GM12878 (cell line): ENCODE data around the gene RGS19. TPM values are rescaled to one million over a fixed set of nuclear protein-coding genes. Genes with fewer than 3 reads are reported as not detected.

Experiments used
- ATAC-seq: fragments of 200-7000 bp; cut with Tn5 transposase; 3 replicates; pipeline ENCODE4 v1.9.1; 2020; ENCODE audit warnings: mild to moderate bottlenecking, moderate library complexity
- BruUV-seq: library from RNA; stranded (reverse); fragments of 400-500 nt; replicated peaks from 2 replicates; lab custom pipeline; 2021; lab: Mats Ljungman, UMichigan
- CTCF ChIA-PET: fragments of 300-600 bp; sonication (Branson Sonifier 250); formaldehyde crosslinking; extraction: SDS; loops from one replicate; lab custom pipeline; 2021; ENCODE audit warnings: inconsistent platforms; lab: Yijun Ruan, JAX
- POLR2A ChIA-PET: fragments of 350-600 bp; formaldehyde crosslinking; extraction: SDS; loops from one replicate; lab custom pipeline; 2021; ENCODE audit warnings: inconsistent platforms; lab: Charles Lee
- RAD21 ChIA-PET: fragments of 300-600 bp; sonication (Branson Sonifier 250); formaldehyde crosslinking; loops from one replicate; lab custom pipeline; 2023; ENCODE audit warnings: antibody characterized with exemption; ENCODE audit not compliant: unreplicated experiment; lab: Charles Lee
- SMC1A ChIA-PET: fragments of 300-600 bp; sonication (Branson Sonifier 250); formaldehyde crosslinking; loops from one replicate; lab custom pipeline; 2023; ENCODE audit not compliant: unreplicated experiment, uncharacterized antibody; lab: Charles Lee
- DNase-seq: peaks from one replicate; pipeline ENCODE4 v3.0.0-alpha.2; 2011; ENCODE audit warnings: low read depth, low spot score
- FAIRE-seq: peaks from 3 replicates; lab custom pipeline; 2011; peaks lifted over from hg19 to GRCh38; lab: Jason Lieb, UNC
- H2AFZ ChIP-seq: 2 replicates; pipeline ENCODE4 v1.6.0; 2011; ENCODE audit warnings: low read depth, low read length, control low read depth; ENCODE audit not compliant: control insufficient read depth
- H3K27ac ChIP-seq: 2 replicates; pipeline ENCODE4 v1.5.1; 2011; ENCODE audit warnings: control low read depth; ENCODE audit not compliant: control insufficient read depth, insufficient read depth
- H3K27me3 ChIP-seq, 2 experiments: replicated peaks in 1 of 2; 2 replicates each; pipeline versions ENCODE4 v1.6.0 to v1.6.1; 2011; ENCODE audit warnings: low read length in 1 of 2; ENCODE audit not compliant: control insufficient read depth in 2 of 2, insufficient read depth in 2 of 2
- H3K36me3 ChIP-seq, 2 experiments: 2 replicates each; pipeline ENCODE4 v1.5.1; 2011; ENCODE audit warnings: low read length in 1 of 2; ENCODE audit not compliant: control insufficient read depth in 2 of 2, insufficient read depth in 2 of 2
- H3K4me1 ChIP-seq: 2 replicates; pipeline ENCODE4 v1.6.1; 2011; ENCODE audit warnings: mild to moderate bottlenecking, low read length, moderate library complexity, mixed read lengths; ENCODE audit not compliant: control insufficient read depth, insufficient read depth
- H3K4me2 ChIP-seq: 2 replicates; pipeline ENCODE4 v1.6.0; 2011; ENCODE audit warnings: control low read depth; ENCODE audit not compliant: control insufficient read depth, insufficient read depth
- H3K4me3 ChIP-seq: fragments of 200-600 bp; sonication (generic); 2 replicates; pipeline ENCODE4 v1.5.1; 2016
- H3K79me2 ChIP-seq: 2 replicates; pipeline ENCODE4 v1.6.0; 2011; ENCODE audit warnings: low read length; ENCODE audit not compliant: control insufficient read depth, insufficient read depth
- H3K9ac ChIP-seq: 2 replicates; pipeline ENCODE4 v1.8.0; 2011; ENCODE audit warnings: low read length, control low read depth, mixed read lengths; ENCODE audit not compliant: control insufficient read depth, insufficient read depth
- H3K9me3 ChIP-seq: replicated peaks from 3 replicates; pipeline ENCODE4 v1.5.1; 2011; ENCODE audit warnings: mild to moderate bottlenecking, low read length; ENCODE audit not compliant: control insufficient read depth, insufficient read depth
- H4K20me1 ChIP-seq: 2 replicates; pipeline ENCODE4 v1.6.0; 2011; ENCODE audit not compliant: control insufficient read depth, insufficient read depth
- CHD4 ChIP-seq: fragments of 200-600 bp; sonication (generic); IDR thresholded peaks from 2 replicates; pipeline ENCODE4 v1.6.1; 2016; ENCODE audit warnings: mild to moderate bottlenecking
- CREB1 ChIP-seq: IDR thresholded peaks from 2 replicates; pipeline ENCODE4 v1.6.1; 2012; ENCODE audit warnings: low read depth, mild to moderate bottlenecking, inconsistent platforms
- ETV6 ChIP-seq, 2 experiments: fragments of 450-650 bp in 1 of 2; IDR thresholded peaks in 1 of 2; conservative IDR thresholded peaks in 1 of 2; 2 replicates each; pipeline ENCODE4 v1.6.1; 2014; ENCODE audit warnings: antibody characterized with exemption in 1 of 2, borderline replicate concordance in 1 of 2, low read depth in 1 of 2, mild to moderate bottlenecking in 1 of 2, moderate library complexity in 1 of 2
- MEF2B ChIP-seq: fragments of 450-650 bp; IDR thresholded peaks from 2 replicates; pipeline ENCODE4 v1.6.1; 2018; ENCODE audit warnings: mild to moderate bottlenecking, moderate library complexity; ENCODE audit not compliant: partially characterized antibody, poor library complexity, severe bottlenecking
- MXI1 ChIP-seq: fragments of 150-350 bp; IDR thresholded peaks from 2 replicates; pipeline ENCODE4 v1.6.1; 2011; ENCODE audit warnings: low read depth, mild to moderate bottlenecking, inconsistent platforms, low read length, improper control_type of control experiment
- MYB ChIP-seq: fragments of 150-350 bp; IDR thresholded peaks from 2 replicates; pipeline ENCODE4 v1.6.1; 2014; ENCODE audit warnings: mild to moderate bottlenecking, low read depth, low read length, borderline replicate concordance
- PAX8 ChIP-seq: fragments of 450-650 bp; IDR thresholded peaks from 2 replicates; pipeline ENCODE4 v1.6.1; 2017; ENCODE audit warnings: mild to moderate bottlenecking, moderate library complexity
- POLR2AphosphoS2 ChIP-seq: IDR thresholded peaks from 2 replicates; pipeline ENCODE4 v1.6.1; 2011; ENCODE audit warnings: low read depth, mild to moderate bottlenecking, low read length, improper control_type of control experiment, moderate library complexity
- RUNX3 ChIP-seq: IDR thresholded peaks from 2 replicates; pipeline ENCODE4 v1.6.1; 2012; ENCODE audit warnings: low read length, inconsistent platforms
- SIN3A ChIP-seq: IDR thresholded peaks from 2 replicates; pipeline ENCODE4 v1.6.1; 2012; ENCODE audit warnings: low read depth, low read length, improper control_type of control experiment
- SPI1 ChIP-seq: IDR thresholded peaks from 2 replicates; pipeline ENCODE4 v1.6.1; 2011; ENCODE audit warnings: low read depth, mild to moderate bottlenecking, low read length, moderate library complexity, borderline replicate concordance; ENCODE audit not compliant: insufficient read depth
- TCF12 ChIP-seq: IDR thresholded peaks from 2 replicates; pipeline ENCODE4 v1.6.1; 2011; ENCODE audit warnings: low read depth, mild to moderate bottlenecking, low read length
- ZNF217 ChIP-seq: fragments of 450-650 bp; IDR thresholded peaks from 2 replicates; pipeline ENCODE4 v1.6.1; 2017; ENCODE audit warnings: antibody characterized with exemption, mild to moderate bottlenecking
- WGBS: methylation state at CpG from one replicate; pipeline ENCODE4 v1.1.6; 2016; ENCODE audit warnings: low lambda C conversion rate; ENCODE audit not compliant: insufficient replicate concordance, insufficient coverage; ENCODE audit errors: missing lambda C conversion rate; 5-methylcytosine and 5-hydroxymethylcytosine counted together
- in situ Hi-C: fragments of 300-500 bp; cut with MboI; formaldehyde crosslinking; loops from 9 replicates; pipeline ENCODE4 v1.14.3; 2018; ENCODE audit warnings: mixed read lengths
- intact Hi-C: fragments of 100-400 bp; cut with micrococcal nuclease; formaldehyde crosslinking; loops from one replicate; pipeline ENCODE4 v1.14.2; 2022; ENCODE audit not compliant: unreplicated experiment
- polyA plus RNA-seq, 11 experiments: library from polyadenylated mRNA; depleted of rRNA in 4 of 11; unstranded in 6 of 11; stranded (reverse) in 5 of 11; fragments of >200 nt; fragmentation: Nextera tagmentation in 4 of 11; fragmentation: Illumina TruSeq in 1 of 11; extraction: Ambion mirVana in 4 of 11; extraction: Trizol in 1 of 11; gene quantifications; 1 replicate in 1 of 11; 2 replicates in 10 of 11; pipeline versions ENCODE4 v1.2.1 to v1.2.3, GENCODE V29; 2011 to 2016; ENCODE audit warnings: inconsistent platforms in 2 of 11, missing spikeins in 2 of 11, low read depth in 1 of 11
- total RNA-seq, 4 experiments: library from RNA; depleted of rRNA in 3 of 4; stranded (reverse); fragments of >200 nt in 3 of 4; fragmentation: Illumina TruSeq in 1 of 4; extraction: Trizol in 1 of 4; gene quantifications; 2 replicates each; pipeline versions ENCODE4 v1.2.1 to v1.2.3, GENCODE V29; 2013 to 2021
- TF ChIP-seq, protein P1 (sequence below): fragments of 450-650 bp; IDR thresholded peaks from 2 replicates; pipeline ENCODE4 v1.6.1; 2017; ENCODE audit warnings: mild to moderate bottlenecking, low read depth, inconsistent platforms; ENCODE audit not compliant: poor library complexity, severe bottlenecking

The RGS19 gene
- total and polyA plus RNA-seq, 10 of the 15 experiments (the other 5 are each of a cell fraction or from before 2014, with no cell fraction given): 0.82 to 62.4 (median 39.8) TPM

DNA sequence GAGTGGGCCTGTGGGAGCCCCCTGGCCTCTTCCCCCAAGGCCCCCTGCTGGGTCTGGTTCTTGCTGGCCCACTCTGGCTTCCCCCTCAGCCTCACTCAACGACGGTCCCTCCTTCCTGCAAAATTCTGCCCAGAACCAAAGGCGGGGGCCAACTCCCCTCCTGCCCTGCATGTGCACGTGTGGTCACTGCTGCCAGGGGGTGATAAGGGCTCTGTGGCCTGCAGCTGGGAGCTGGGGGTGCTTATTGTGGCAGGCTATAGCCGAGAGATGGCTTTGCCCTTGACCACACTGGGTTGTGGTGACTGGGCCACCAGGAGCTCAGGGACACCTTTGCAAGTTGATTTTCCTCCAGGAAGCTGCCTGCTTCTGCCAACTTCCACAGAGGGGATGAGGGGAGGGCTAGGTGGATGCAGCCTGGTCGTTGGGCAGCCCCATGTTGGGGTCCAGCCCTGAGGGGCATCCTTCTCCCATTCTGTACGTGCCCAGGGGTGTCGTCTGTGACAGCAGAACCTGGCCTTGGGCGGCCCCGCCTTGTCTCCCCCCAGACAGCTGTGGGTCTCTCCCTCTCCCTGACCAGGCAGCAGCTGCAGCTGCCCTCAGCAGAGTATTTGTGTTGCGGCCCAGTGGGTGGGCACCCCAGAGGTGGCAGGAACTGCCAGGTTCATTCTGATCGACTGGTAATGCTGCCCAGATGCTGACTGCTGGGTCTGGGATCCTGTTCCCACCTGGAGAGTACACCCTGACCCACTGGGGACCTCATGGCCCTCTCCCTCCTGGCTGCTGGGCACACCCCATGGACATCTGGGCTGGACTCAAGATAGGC, 10.7 kb downstream of the RGS19 start (continued):
- TF ChIP-seq, protein P1, sequence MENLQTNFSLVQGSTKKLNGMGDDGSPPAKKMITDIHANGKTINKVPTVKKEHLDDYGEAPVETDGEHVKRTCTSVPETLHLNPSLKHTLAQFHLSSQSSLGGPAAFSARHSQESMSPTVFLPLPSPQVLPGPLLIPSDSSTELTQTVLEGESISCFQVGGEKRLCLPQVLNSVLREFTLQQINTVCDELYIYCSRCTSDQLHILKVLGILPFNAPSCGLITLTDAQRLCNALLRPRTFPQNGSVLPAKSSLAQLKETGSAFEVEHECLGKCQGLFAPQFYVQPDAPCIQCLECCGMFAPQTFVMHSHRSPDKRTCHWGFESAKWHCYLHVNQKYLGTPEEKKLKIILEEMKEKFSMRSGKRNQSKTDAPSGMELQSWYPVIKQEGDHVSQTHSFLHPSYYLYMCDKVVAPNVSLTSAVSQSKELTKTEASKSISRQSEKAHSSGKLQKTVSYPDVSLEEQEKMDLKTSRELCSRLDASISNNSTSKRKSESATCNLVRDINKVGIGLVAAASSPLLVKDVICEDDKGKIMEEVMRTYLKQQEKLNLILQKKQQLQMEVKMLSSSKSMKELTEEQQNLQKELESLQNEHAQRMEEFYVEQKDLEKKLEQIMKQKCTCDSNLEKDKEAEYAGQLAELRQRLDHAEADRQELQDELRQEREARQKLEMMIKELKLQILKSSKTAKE: no peak
- no peak for TF ChIP-seq MEF2B
- TF ChIP-seq CREB1: no peak

DNA sequence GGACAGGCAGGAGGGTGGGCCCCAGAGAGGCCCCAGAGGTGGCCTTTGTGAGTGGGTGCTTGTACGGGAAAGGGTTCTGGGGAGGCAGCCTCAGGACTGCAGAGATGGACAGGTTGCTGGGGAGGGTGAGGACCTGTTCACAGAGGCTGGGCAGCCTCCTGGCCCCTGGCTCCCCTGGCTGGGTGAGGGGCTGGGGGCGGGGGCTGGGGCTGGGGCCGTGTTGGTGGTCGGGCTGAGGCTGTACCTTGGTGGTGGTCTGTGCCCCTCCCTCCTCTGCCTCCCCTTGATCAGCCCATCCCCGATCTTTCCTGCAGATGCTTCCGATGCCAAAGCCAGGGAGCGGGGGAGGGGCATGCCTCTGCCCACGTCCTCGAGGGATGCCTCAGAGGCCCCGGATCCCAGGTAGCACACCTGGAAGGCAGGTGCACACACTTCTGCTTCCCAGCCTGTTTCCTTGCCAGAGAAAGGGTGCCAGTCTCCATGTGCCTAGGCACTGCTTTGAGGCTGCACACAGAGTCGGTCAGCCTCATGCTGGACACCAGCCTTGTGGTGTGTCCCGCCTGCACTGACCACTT, 11.5 kb downstream of the RGS19 start:
- Histone ChIP-seq H2AFZ (no peak overlapping the region), H3K4me2 (no peak overlapping the region), H3K27me3 (no peaks in the 10 kb centered on the region), H3K4me3 (no peak overlapping the region), H3K36me3 (peaks cover 3 to 5% of the 10 kb centered on the region in 2 experiments; a peak in 3 of 4 replicates), H3K4me1 (peaks cover 26% of the 10 kb centered on the region), H3K27ac (no peak overlapping the region), H3K79me2 (no peaks in the 10 kb centered on the region), H3K9ac (no peak overlapping the region), H3K9me3 (no peaks in the 10 kb centered on the region), H4K20me1 (no peaks in the 10 kb centered on the region)
- ChIA-PET RAD21 (no interaction called here), POLR2A (no interaction called here), SMC1A (no interaction called here), CTCF (interaction anchor here (2.3 to 2.4 kb wide), 2 partner anchors 10 to 13 kb away, joined by 10 to 19 read pairs; partner anchors contain the start of genes OPRL1 and RGS19)
- no peak for ATAC-seq
- WGBS: 35% methylated on average over 12 of the region's 12 CpGs
- no peak for DNase-seq
- FAIRE-seq: no peak
- intact Hi-C loops: no loop called here
- TF ChIP-seq CHD4: no peak
- no peak for TF ChIP-seq RUNX3
- no peak for TF ChIP-seq SPI1
- no peak for TF ChIP-seq MYB
- TF ChIP-seq ZNF217: no peak
- TF ChIP-seq POLR2AphosphoS2: no peak
- TF ChIP-seq TCF12: no peak
- TF ChIP-seq SIN3A: no peak
- no peak for TF ChIP-seq MXI1
- no peak for TF ChIP-seq ETV6 (conservative IDR thresholded peaks at IDR 0.05 in 1 of 2, IDR thresholded peaks at IDR 0.05 in 1 of 2; ENCODE audit: borderline replicate concordance in 1 of 2, low read depth in 1 of 2)
- no peak for TF ChIP-seq PAX8
- in situ Hi-C loops: no loop called here
- no TSS peak for BruUV-seq
